Astrocyte of the cerebellum (primary cell): Measurements from ENCODE around the gene ROR1.

Experiments used
- DNase-seq: peaks from one replicate; pipeline ENCODE4 v3.0.0-alpha.2; 2011; ENCODE audit warnings: low read depth
- H3K4me3 ChIP-seq: 2 replicates; pipeline ENCODE4 v1.5.1; 2011; ENCODE audit warnings: mild to moderate bottlenecking, low read depth, low read length, moderate library complexity
- in situ Hi-C: cut with HindIII; loops from 2 replicates; pipeline ENCODE4 v1.10.0; 2017; ENCODE audit warnings: low sequenced_read_pairs
- TF ChIP-seq, protein P1 (sequence below): IDR thresholded peaks from 2 replicates; pipeline ENCODE4 v1.5.1; 2012; ENCODE audit warnings: low read length, low read depth, moderate library complexity, mild to moderate bottlenecking; ENCODE audit errors: missing control alignments

The ROR1 gene

DNA sequence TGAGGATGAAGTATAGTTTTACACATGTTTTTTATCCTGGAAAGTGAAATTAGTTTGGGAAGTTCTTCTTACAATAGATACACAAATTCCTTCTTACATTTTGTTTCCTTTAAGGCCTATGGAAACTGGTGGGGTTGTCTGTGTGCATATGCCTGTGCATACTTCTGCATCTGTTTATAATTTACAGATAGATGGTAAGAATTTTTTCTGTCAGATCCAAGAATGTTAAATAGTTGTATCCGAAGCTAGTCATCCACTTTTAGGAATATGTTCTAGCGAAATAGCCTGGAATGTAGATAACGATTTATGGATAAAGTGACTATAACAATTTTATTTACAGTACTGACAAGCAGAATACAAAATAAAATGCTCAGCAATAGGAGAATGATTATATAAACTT lies 194.1 kb downstream of the ROR1 start:
- in situ Hi-C loops, result no loop called here
- DNase-seq, result no peak
- TF ChIP-seq, protein P1, sequence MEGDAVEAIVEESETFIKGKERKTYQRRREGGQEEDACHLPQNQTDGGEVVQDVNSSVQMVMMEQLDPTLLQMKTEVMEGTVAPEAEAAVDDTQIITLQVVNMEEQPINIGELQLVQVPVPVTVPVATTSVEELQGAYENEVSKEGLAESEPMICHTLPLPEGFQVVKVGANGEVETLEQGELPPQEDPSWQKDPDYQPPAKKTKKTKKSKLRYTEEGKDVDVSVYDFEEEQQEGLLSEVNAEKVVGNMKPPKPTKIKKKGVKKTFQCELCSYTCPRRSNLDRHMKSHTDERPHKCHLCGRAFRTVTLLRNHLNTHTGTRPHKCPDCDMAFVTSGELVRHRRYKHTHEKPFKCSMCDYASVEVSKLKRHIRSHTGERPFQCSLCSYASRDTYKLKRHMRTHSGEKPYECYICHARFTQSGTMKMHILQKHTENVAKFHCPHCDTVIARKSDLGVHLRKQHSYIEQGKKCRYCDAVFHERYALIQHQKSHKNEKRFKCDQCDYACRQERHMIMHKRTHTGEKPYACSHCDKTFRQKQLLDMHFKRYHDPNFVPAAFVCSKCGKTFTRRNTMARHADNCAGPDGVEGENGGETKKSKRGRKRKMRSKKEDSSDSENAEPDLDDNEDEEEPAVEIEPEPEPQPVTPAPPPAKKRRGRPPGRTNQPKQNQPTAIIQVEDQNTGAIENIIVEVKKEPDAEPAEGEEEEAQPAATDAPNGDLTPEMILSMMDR, result no peak

DNA sequence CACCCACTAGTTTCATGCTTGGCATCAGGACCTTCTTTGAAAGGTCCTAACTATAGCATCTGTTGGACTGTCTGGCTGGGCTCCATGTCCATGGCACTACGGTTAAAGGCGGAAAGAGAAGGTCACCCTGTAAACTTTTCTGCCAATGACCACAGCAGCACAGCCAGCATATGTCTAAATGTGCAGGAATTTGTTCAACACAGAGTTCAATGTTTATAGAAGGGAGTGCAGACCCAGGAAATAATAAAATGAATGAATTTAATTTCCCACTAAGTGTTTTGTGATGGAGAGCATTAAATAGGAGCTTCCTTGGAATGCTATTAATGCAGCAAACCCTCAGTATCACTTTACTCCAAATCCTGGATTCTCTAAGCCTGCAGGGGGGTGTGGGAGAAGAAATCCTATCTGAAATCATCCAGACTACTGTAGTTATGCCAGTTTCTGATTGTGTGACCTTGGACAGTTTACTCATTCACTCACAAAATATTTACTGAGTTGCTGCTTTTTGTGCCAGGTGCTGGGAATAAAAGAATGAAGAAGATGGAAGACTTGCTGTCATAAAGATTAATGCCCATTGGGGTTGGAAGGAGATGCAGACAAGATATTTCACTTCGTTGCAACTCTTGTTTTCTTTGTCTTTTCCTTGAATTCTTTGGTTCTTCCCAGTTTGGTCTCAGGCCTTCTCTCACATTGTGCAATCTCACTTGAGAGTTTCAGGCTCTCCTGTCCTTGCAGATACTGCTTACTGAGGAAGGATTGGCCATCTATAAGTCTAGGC lies 195.0 kb downstream of the ROR1 start:
- H3K4me3 ChIP-seq, result no peak overlapping the region
- in situ Hi-C loops, result no loop called here
- TF ChIP-seq, protein P1, result no peak
- DNase-seq, result no peak

More for the DNA sequence above, 194.1 kb downstream of the ROR1 start:
- H3K4me3 ChIP-seq, result no peak overlapping the region

DNA sequence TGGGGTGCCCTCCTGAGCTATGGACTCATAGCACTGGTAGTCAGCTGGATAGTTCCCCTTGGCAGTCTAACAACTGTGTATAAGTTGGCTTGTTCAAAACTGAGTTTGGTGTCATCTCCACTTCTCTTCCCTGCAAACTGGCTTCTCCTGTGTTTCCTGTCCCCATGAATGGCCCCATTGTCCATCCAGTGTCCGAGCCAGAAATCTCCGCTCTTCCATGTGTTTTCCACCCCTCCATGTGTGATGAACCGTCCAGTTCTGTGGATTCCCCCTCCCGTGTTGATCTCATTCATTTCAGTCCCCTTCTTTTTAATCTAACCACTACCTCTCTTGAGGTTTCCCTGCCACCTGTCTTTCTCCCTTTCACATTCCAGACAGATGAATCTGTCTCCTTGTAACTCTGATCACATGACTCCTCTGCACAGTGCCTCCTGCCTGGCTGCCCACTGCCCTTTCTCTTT lies 195.7 kb downstream of the ROR1 start:
- in situ Hi-C loops, result no loop called here
- DNase-seq, result no peak
- TF ChIP-seq, protein P1, result no peak
- no peak overlapping the region for H3K4me3 ChIP-seq

DNA sequence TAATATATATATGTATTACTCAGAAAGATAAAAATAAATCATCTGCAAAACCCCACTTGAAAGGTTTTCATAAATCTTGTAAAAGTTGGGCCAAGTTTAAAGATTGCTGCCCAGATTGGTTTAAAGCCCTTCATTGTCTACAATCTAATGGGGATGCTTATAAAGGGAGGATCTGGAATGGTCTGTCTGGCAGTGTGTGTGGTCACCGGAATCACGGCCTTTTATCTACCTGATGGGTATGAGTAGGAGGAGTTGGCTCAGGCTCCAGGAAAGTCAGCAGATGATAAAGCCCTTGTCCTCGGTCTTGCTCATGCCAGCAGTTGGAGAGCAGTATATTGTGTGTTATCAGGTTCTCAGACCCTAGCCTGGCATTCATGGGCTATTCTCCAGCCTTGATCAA lies 197.7 kb downstream of the ROR1 start:
- in situ Hi-C loops, result no loop called here
- TF ChIP-seq, protein P1, result no peak
- no peak for DNase-seq
- no peak overlapping the region for H3K4me3 ChIP-seq

DNA sequence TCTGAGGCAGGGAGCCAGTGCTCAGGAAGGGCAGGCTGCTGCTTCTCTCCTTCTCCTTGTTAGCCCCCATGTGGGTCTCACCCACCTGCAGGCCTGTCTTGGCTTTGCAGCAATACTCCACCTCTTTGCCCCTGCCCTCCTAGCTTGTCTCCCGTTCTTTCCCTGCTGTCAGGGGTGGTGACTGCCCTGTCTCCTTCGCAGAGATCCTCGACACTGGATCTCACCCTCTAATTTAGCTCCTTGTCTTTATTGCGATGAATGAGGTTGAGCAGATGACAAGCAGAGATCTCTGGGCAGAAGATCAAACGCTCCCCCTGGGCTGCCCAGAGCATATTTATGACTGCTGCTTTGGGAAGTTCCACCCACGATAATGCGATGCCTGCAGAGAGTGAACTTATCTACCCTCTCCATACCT lies 199.2 kb downstream of the ROR1 start:
- TF ChIP-seq, protein P1, result no peak
- no peak for DNase-seq
- no peak overlapping the region for H3K4me3 ChIP-seq
- in situ Hi-C loops, result no loop called here

DNA sequence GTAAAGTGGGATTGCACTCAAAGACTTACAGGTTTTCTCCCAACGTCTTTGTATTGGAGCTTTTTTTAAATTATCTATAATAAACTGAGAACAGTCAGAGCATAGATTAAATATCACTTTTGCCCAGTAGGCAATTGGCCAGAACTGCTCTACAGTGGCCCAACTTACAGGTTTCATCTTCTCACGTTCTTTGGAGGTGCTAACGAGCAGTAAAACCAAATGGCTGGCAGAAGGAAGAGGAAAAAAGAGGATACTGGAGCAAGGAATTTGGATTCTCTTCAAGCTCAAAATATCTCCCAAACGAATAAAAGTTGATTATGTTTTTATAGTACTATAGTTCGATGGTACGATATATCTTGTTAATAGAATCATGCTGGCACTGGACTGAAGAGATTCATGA lies 201.1 kb downstream of the ROR1 start:
- in situ Hi-C loops, result no loop called here
- no peak overlapping the region for H3K4me3 ChIP-seq
- TF ChIP-seq, protein P1, result no peak
- DNase-seq, result no peak
